ENCODE results near the gene ZNF554. TPM values are rescaled to one million over a fixed set of nuclear protein-coding genes. Genes with fewer than 3 reads are reported as not detected.

The ZNF554 gene
- total RNA-seq, 4 donors from 2014 or later: 2.3 to 9.8 (median 5.6) TPM

DNA sequence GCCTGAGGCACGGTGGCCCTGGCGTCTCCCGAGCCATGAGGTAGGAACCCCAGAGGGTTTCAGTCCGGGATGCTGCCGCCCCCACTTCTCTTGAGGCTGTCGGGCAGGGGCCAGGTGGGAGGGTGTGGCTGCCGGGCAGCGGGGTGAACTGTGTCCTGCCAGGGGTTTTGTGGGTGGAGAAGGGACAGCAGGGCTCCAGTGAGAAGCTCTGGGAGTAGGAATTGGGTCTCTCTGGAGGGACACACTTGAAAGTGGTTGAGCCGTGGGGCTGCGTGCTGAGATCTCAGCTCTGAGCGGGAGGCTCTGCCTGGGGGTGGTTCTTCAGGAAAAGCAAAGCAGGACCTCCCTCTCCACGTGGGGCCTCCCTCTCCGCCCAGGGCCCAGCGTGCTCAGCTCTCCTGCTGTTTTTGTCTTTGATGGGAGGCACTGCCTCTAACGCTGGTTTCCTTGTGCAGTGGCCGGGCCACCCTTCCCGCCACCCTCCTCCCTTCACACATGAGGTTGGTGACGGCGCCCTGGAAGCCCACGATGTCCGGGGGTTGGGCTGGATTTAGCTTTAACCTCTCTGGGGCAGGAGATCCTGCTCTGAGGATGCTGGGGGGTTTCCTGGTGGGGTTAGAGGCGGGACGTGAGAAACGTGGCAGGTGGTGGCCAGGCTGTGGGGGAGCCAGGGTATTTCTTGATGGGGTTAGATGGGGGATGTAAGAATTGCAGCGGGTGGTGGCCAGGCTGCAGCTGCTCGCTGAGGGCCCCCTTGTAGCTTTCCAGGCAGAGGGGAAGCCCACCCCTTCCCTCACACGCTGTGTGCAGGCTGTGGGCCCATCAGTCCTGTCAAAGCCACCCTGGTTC, 15.3 kb upstream of the ZNF554 start:
- TF ChIP-seq POLR2AphosphoS5 (IDR thresholded peaks at IDR 0.05) (no peak), EP300 (IDR thresholded peaks at IDR 0.05) (no peak)
- TF ChIP-seq, protein P1, sequence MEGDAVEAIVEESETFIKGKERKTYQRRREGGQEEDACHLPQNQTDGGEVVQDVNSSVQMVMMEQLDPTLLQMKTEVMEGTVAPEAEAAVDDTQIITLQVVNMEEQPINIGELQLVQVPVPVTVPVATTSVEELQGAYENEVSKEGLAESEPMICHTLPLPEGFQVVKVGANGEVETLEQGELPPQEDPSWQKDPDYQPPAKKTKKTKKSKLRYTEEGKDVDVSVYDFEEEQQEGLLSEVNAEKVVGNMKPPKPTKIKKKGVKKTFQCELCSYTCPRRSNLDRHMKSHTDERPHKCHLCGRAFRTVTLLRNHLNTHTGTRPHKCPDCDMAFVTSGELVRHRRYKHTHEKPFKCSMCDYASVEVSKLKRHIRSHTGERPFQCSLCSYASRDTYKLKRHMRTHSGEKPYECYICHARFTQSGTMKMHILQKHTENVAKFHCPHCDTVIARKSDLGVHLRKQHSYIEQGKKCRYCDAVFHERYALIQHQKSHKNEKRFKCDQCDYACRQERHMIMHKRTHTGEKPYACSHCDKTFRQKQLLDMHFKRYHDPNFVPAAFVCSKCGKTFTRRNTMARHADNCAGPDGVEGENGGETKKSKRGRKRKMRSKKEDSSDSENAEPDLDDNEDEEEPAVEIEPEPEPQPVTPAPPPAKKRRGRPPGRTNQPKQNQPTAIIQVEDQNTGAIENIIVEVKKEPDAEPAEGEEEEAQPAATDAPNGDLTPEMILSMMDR (IDR thresholded peaks at IDR 0.05): no peak
- no peak for DNase-seq (ENCODE audit: low spot score in 2 of 2)
- Histone ChIP-seq H3K4me3 (no peak overlapping the region), H3K9me3 (no peaks in the 10 kb centered on the region), H3K27ac (no peak overlapping the region), H3K27me3 (no peaks in the 10 kb centered on the region), H3K36me3 (peaks cover 63% of the 10 kb centered on the region), H3K4me1 (no peaks in the 10 kb centered on the region)
- WGBS: 90% methylated on average over 21 of the region's 27 CpGs

DNA sequence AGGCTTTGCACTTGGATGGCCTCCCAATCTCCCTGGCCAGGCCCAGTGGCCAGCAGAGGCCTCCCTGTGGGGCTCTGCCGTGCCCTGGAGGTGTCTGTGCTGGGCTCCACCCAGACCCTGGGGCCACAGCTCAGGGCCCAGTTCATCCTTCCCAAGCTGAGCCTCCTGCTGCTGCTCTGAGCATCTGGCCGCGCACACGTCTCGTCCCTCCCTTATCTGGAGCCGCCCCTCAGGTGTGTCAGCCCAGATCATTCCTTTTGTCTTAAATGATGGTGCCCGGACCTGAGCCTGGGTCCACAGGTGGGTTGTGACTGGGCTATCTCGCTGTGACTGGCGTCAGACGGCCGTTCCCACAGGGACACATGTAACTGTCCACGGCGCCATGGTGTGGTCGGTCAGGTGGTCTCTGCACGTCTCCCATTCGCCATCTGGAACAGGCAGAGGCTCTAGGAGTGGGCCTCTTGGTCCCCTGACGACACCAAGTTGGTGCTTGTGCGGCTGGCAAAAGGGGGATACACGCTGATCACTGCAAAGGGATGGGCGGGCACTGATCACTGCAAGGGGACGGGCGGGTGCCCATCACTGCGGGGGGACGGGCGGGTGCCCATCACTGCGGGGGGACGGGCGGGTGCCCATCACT, 14.3 kb upstream of the ZNF554 start:
- peaks cover 63% of the 10 kb centered on the region for H3K36me3 ChIP-seq
- no peak overlapping the region for H3K27ac ChIP-seq
- H3K4me1 ChIP-seq: no peaks in the 10 kb centered on the region
- WGBS: 95% methylated on average over 11 of the region's 28 CpGs
- no peak overlapping the region for H3K4me3 ChIP-seq
- no peaks in the 10 kb centered on the region for H3K27me3 ChIP-seq
- H3K9me3 ChIP-seq: no peaks in the 10 kb centered on the region
- DNase-seq (ENCODE audit: low spot score in 2 of 2): no peak
- TF ChIP-seq POLR2AphosphoS5 (IDR thresholded peaks at IDR 0.05) (no peak), EP300 (IDR thresholded peaks at IDR 0.05) (no peak), POLR2A (IDR thresholded peaks at IDR 0.05) (no peak)
- TF ChIP-seq, protein P1 (IDR thresholded peaks at IDR 0.05): no peak

DNA sequence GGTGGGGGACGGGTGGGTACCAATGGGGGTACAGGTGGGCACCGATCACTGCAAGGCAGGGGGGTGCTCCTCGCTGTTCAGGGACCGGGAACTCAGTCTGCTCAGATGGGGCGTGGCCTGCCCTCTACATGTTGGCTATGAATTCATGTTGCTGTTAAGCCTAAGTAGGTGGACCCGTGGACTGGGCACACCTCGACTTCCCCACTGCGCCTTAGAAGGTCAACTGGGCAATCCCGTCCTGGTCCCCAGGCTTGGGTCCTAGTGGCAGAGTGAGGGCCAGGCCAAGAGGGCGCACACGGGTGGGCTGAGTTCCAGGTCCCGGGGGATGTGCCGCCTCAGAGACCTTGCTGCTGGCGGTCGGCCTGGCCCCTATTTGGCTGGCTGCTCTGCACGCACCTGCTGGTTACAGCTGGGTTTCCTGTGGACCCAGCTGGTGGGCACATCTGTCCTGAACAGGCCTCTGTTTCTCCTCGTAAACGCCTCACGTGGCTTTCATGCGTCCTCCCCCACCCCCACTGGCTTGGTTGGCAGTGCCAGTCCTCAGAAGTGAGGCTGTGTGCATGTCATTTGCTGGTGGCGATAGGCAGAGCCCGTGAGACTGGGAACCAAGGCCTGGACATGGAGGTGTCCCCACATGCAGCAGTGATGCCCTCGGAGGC, 13.5 kb upstream of the ZNF554 start:
- Histone ChIP-seq H3K36me3 (peaks cover 67% of the 10 kb centered on the region), H3K4me1 (no peaks in the 10 kb centered on the region), H3K4me3 (no peak overlapping the region), H3K27ac (no peak overlapping the region), H3K9me3 (no peaks in the 10 kb centered on the region), H3K27me3 (no peaks in the 10 kb centered on the region)
- TF ChIP-seq POLR2A (IDR thresholded peaks at IDR 0.05) (no peak), POLR2AphosphoS5 (IDR thresholded peaks at IDR 0.05) (no peak), EP300 (IDR thresholded peaks at IDR 0.05) (no peak)
- TF ChIP-seq, protein P1 (IDR thresholded peaks at IDR 0.05): no peak
- WGBS: 100% methylated on average over 8 of the region's 23 CpGs
- no peak for DNase-seq (ENCODE audit: low spot score in 2 of 2)

DNA sequence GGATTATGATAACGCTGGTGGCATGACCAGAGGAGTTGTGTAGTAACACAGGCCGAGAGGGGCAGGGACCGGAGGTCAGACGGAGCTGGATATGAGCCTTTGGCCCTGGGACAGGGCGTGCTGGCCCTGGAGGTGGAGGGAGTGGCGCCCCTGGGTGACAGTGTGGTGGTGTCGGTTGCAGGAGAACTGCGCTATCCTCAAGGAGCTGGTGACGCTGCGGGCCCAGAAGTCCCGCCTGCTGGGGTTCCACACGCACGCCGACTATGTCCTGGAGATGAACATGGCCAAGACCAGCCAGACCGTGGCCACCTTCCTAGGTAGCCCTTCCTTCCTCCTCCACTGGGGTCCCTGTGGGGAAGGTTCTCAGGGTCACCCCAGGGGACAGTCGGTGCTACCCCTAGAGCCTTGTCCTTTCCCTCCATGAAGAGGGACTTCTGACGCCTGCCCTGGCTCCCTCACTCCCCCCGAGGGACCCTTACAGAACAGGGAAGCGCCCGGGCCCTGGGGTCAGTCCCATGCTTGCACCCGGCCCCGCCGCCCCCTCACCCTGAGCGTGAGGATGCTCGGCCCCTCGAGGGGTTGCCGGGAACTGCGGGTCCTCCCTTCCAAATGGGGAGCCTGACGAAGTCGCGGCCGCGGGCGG, 12.8 kb upstream of the ZNF554 start:
- no peaks in the 10 kb centered on the region for H3K27me3 ChIP-seq
- H3K36me3 ChIP-seq: peaks cover 74% of the 10 kb centered on the region
- TF ChIP-seq, protein P1 (IDR thresholded peaks at IDR 0.05): no peak
- TF ChIP-seq EP300 (IDR thresholded peaks at IDR 0.05) (no peak), POLR2A (IDR thresholded peaks at IDR 0.05) (no peak), POLR2AphosphoS5 (IDR thresholded peaks at IDR 0.05) (no peak)
- no peaks in the 10 kb centered on the region for H3K4me1 ChIP-seq
- no peak overlapping the region for H3K27ac ChIP-seq
- no peak overlapping the region for H3K4me3 ChIP-seq
- 95% methylated on average over 26 of the region's 34 CpGs for WGBS
- no peak for DNase-seq (ENCODE audit: low spot score in 2 of 2)
- H3K9me3 ChIP-seq: no peaks in the 10 kb centered on the region

All from suprapubic skin (tissue), 4 donors.